Measurements from ENCODE around the gene ASAP2. TPM values are rescaled to one million over a fixed set of nuclear protein-coding genes. Genes with fewer than 3 reads are reported as not detected.
A peak's percentile ranks its signal among the peaks of the same experiment; 100 is the strongest.

Gene ASAP2
- total RNA-seq, 4 donors from 2014 or later: 33.2 to 62.1 (median 54.5) TPM

- peaks cover 3 to 25% (median 14%) of the 10 kb centered on the region in 4 donors for H3K4me1 ChIP-seq
- peaks cover 0 to 15% (median 3%) of the 10 kb centered on the region in 4 donors for H3K36me3 ChIP-seq
- TF ChIP-seq, protein P1, sequence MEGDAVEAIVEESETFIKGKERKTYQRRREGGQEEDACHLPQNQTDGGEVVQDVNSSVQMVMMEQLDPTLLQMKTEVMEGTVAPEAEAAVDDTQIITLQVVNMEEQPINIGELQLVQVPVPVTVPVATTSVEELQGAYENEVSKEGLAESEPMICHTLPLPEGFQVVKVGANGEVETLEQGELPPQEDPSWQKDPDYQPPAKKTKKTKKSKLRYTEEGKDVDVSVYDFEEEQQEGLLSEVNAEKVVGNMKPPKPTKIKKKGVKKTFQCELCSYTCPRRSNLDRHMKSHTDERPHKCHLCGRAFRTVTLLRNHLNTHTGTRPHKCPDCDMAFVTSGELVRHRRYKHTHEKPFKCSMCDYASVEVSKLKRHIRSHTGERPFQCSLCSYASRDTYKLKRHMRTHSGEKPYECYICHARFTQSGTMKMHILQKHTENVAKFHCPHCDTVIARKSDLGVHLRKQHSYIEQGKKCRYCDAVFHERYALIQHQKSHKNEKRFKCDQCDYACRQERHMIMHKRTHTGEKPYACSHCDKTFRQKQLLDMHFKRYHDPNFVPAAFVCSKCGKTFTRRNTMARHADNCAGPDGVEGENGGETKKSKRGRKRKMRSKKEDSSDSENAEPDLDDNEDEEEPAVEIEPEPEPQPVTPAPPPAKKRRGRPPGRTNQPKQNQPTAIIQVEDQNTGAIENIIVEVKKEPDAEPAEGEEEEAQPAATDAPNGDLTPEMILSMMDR (IDR thresholded peaks at IDR 0.05): no peak
- TF ChIP-seq POLR2AphosphoS5 (IDR thresholded peaks at IDR 0.05): peak in 1 of 3 donors; percentile 15
- no peaks in the 10 kb centered on the region for H3K9me3 ChIP-seq
- no peaks in the 10 kb centered on the region for H3K27me3 ChIP-seq
- WGBS, 2 donors (ENCODE audit: low coverage in 1 of 2): 63 to 79% methylated on average over 3 to 30 of the region's 30 CpGs
- in situ Hi-C loops (cut with MboI; ENCODE audit: low pct_ligation_motif_present in 1 of 4, low pct_unique_long_range_greater_than_20kb in 1 of 4, low sequenced_read_pairs in 3 of 4): no loop called here
- DNase-seq: peak; percentile 35
- peak overlapping the region; percentile 62 to 71 (median 66) for H3K27ac ChIP-seq
- intact Hi-C loops (cut with DNase I; ENCODE audit: low total_unique reads): no loop called here
- H3K4me3 ChIP-seq: no peak overlapping the region
These were observed 172.1 kb downstream of the ASAP2 start for GRCh38 chr2:9378433-9379390.

- in situ Hi-C loops (cut with MboI; ENCODE audit: low pct_ligation_motif_present in 1 of 4, low pct_unique_long_range_greater_than_20kb in 1 of 4, low sequenced_read_pairs in 3 of 4): no loop called here
These were observed 172.8 kb downstream of the ASAP2 start for GRCh38 chr2:9379391-9379755.

GRCh38 chr2:9380702-9381628, 174.4 kb downstream of the ASAP2 start:
- intact Hi-C loops (cut with DNase I; ENCODE audit: low total_unique reads): no loop called here
- Histone ChIP-seq H3K4me1 (peaks cover 3 to 25% (median 14%) of the 10 kb centered on the region in 4 donors), H3K27ac (peak overlapping the region; percentile 54 to 73 (median 62)), H3K9me3 (no peaks in the 10 kb centered on the region), H3K36me3 (peaks cover 0 to 15% (median 5%) of the 10 kb centered on the region in 4 donors), H3K27me3 (no peaks in the 10 kb centered on the region), H3K4me3 (no peak overlapping the region)
- in situ Hi-C loops (cut with MboI; ENCODE audit: low pct_ligation_motif_present in 1 of 4, low pct_unique_long_range_greater_than_20kb in 1 of 4, low sequenced_read_pairs in 3 of 4): no loop called here
- 69 to 86% methylated on average over 4 to 18 of the region's 18 CpGs for WGBS, 2 donors (ENCODE audit: low coverage in 1 of 2)
- TF ChIP-seq, protein P1 (IDR thresholded peaks at IDR 0.05): no peak
- peak in 1 of 3 donors; percentile 13 for TF ChIP-seq POLR2AphosphoS5 (IDR thresholded peaks at IDR 0.05)
- DNase-seq: peak; percentile 52

More at GRCh38 chr2:9379391-9379755, 172.8 kb downstream of the ASAP2 start:
- peak overlapping the region; percentile 13 to 71 (median 66) for H3K27ac ChIP-seq
- H3K4me1 ChIP-seq: peaks cover 3 to 25% (median 14%) of the 10 kb centered on the region in 4 donors
- intact Hi-C loops (cut with DNase I; ENCODE audit: low total_unique reads): no loop called here
- WGBS, 2 donors (ENCODE audit: low coverage in 1 of 2): 88 to 89% methylated on average over 5 of the region's 5 CpGs
- TF ChIP-seq, protein P1 (IDR thresholded peaks at IDR 0.05): no peak
- TF ChIP-seq POLR2AphosphoS5 (IDR thresholded peaks at IDR 0.05): no peak
- no peak for TF ChIP-seq EP300 (IDR thresholded peaks at IDR 0.05; ENCODE audit: low read depth)
- TF ChIP-seq POLR2A (IDR thresholded peaks at IDR 0.05): no peak
- no peak for DNase-seq
- H3K27me3 ChIP-seq: no peaks in the 10 kb centered on the region
- H3K9me3 ChIP-seq: no peaks in the 10 kb centered on the region
- no peak overlapping the region for H3K4me3 ChIP-seq
- H3K36me3 ChIP-seq: peaks cover 0 to 15% (median 4%) of the 10 kb centered on the region in 4 donors

Data from transverse colon (tissue), 4 donors.